ENCODE measurements around the gene APOM. TPM values are rescaled to one million over a fixed set of nuclear protein-coding genes. Genes with fewer than 3 reads are reported as not detected.

The APOM gene
- total RNA-seq, 1 experiment from 2014 or later = 3.5 TPM

GRCh38 chr6:31610968-31611367, 44.7 kb upstream of the APOM start (continued):
- TF ChIP-seq ATF6 (CRISPR knock-in tag; IDR thresholded peaks at IDR 0.05) (no peak), ZNF671 (CRISPR knock-in tag; IDR thresholded peaks at IDR 0.05) (no peak), MLX (CRISPR knock-in tag; IDR thresholded peaks at IDR 0.05) (no peak), CTCF (IDR thresholded peaks at IDR 0.05) (no peak), ZNF263 (CRISPR knock-in tag; IDR thresholded peaks at IDR 0.05; ENCODE audit: low read depth) (no peak), SMAD3 (CRISPR knock-in tag; IDR thresholded peaks at IDR 0.05; ENCODE audit: borderline replicate concordance) (no peak), ZSCAN18 (CRISPR knock-in tag; IDR thresholded peaks at IDR 0.05) (no peak), ESRRA (CRISPR knock-in tag; IDR thresholded peaks at IDR 0.05; ENCODE audit: borderline replicate concordance) (no peak), RELA (CRISPR knock-in tag; IDR thresholded peaks at IDR 0.05; ENCODE audit: borderline replicate concordance) (no peak)
- TF ChIP-seq, protein P1, sequence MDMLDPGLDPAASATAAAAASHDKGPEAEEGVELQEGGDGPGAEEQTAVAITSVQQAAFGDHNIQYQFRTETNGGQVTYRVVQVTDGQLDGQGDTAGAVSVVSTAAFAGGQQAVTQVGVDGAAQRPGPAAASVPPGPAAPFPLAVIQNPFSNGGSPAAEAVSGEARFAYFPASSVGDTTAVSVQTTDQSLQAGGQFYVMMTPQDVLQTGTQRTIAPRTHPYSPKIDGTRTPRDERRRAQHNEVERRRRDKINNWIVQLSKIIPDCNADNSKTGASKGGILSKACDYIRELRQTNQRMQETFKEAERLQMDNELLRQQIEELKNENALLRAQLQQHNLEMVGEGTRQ (CRISPR knock-in tag; IDR thresholded peaks at IDR 0.05) = no peak

DNA sequence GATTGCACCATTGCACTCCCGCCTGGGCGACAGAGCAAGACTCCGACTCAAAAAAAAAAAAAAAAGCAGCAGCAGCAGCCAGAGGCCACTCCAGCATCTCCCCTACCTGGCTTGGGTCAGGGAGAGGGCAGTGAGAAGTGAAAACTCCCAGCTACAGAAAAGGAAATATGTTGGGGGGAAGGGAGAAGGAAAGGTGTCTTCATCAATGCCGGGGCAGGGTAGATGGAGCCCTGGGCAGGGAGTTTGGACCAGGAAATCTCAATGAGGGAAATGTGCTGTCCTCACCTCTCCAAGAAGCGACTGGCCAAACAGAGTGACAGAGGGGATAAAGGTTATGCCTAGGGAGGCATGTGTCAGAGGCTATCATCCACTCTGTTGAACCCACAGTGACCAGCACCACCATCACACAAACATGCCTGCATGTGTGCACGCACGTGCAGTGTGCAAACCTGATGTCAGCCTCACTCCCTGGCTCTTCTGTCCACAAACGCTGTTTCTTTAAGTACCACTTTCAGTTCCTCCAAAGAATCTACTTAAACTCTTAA, 41.5 kb upstream of the APOM start:
- no peaks in the 10 kb centered on the region for H3K9me3 Mint-ChIP-seq
- DNase-seq (ENCODE audit: low spot score) (no peak), ATAC-seq (no peak)
- peaks cover 29% of the 10 kb centered on the region for H3K4me1 Mint-ChIP-seq
- ChIA-PET POLR2A (no interaction called here), CTCF (interaction anchor here (1.1 to 3.5 kb wide), 3 partner anchors 16 to 67 kb away, joined by 3 to 24 read pairs (median 15); partner anchors contain the start of genes ATP6V1G2 and NFKBIL1)
- TF ChIP-seq AFF4 (CRISPR knock-in tag; IDR thresholded peaks at IDR 0.05; ENCODE audit: borderline replicate concordance) (no peak), MLX (CRISPR knock-in tag; IDR thresholded peaks at IDR 0.05) (no peak), JAZF1 (CRISPR knock-in tag; IDR thresholded peaks at IDR 0.05) (no peak), NR2C2 (CRISPR knock-in tag; IDR thresholded peaks at IDR 0.05) (no peak)
- H3K27me3 Mint-ChIP-seq (ENCODE audit: low read depth) = peaks cover 6% of the 10 kb centered on the region; the same call in 1 of the 2 replicates
- H3K36me3 Mint-ChIP-seq = no peaks in the 10 kb centered on the region
- H3K27ac Mint-ChIP-seq = no peak overlapping the region
- no peak overlapping the region for H3K4me3 Mint-ChIP-seq
